ENCODE data around the gene UCN. TPM values are rescaled to one million over a fixed set of nuclear protein-coding genes. Genes with fewer than 3 reads are reported as not detected.

UCN gene
- total and polyA plus RNA-seq, 10 donors: 1.9 to 4.4 (median 2.5) TPM

GRCh38 chr2:27323596-27324285, 15.5 kb upstream of the UCN start:
- no peak for DNase-seq
- no peaks in the 10 kb centered on the region for H3K9me3 ChIP-seq
- intact Hi-C loops (cut with DNase I; ENCODE audit: low total_unique reads): no loop called here

GRCh38 chr2:27322766-27323595, 14.7 kb upstream of the UCN start, which contains the start of gene MPV17:
MPV17 (minus strand) TSS chr2:27323097; CDS start chr2:27322517, 580 bp downstream.
- intact Hi-C loops (cut with DNase I; ENCODE audit: low total_unique reads): no loop called here
- no peaks in the 10 kb centered on the region for H3K9me3 ChIP-seq
- H3K27ac ChIP-seq: peak within 1 kb of the TSS; percentile 88 to 97 (median 94)
- DNase-seq: peak; percentile 96
- H3K36me3 ChIP-seq: peaks cover 0 to 37% (median 22%) of the 10 kb centered on the region in 6 donors
- peak within 1 kb of the TSS; percentile 58 to 93 (median 74) for H3K4me3 ChIP-seq
- TF ChIP-seq CTCF (IDR thresholded peaks at IDR 0.05 in 8 of 11, conservative IDR thresholded peaks at IDR 0.05 in 3 of 11) (peak in 1 of 11 experiments; percentile 5), POLR2AphosphoS5 (IDR thresholded peaks at IDR 0.05) (peak; percentile 95 to 98 (median 96)), POLR2A (IDR thresholded peaks at IDR 0.05) (peak in 2 of 3 donors; percentile 2 to 75)
- H3K27me3 ChIP-seq (replicated peaks in 1 of 7): no peaks in the 10 kb centered on the region
- WGBS, 5 donors: 0 to 1% (median 1%) methylated on average over 21 to 39 of the region's 39 CpGs
- H3K4me1 ChIP-seq: peaks cover 9 to 30% (median 22%) of the 10 kb centered on the region in 6 donors

More at GRCh38 chr2:27323596-27324285, 15.5 kb upstream of the UCN start:
- 20 to 34% (median 26%) methylated on average over 5 of the region's 5 CpGs for WGBS, 5 donors
- H3K4me1 ChIP-seq: peaks cover 9 to 30% (median 22%) of the 10 kb centered on the region in 6 donors
- H3K27ac ChIP-seq: peak overlapping the region; percentile 88 to 97 (median 94)
- TF ChIP-seq POLR2A (IDR thresholded peaks at IDR 0.05) (no peak), CTCF (IDR thresholded peaks at IDR 0.05 in 8 of 11, conservative IDR thresholded peaks at IDR 0.05 in 3 of 11) (no peak), POLR2AphosphoS5 (IDR thresholded peaks at IDR 0.05) (no peak)
- H3K4me3 ChIP-seq: peak overlapping the region; percentile 58 to 93 (median 74)
- H3K27me3 ChIP-seq (replicated peaks in 1 of 7): no peaks in the 10 kb centered on the region
- peaks cover under 1 to 37% (median 30%) of the 10 kb centered on the region in 6 donors for H3K36me3 ChIP-seq

GRCh38 chr2:27322301-27322765, 14.1 kb upstream of the UCN start:
- peak; percentile 83 for DNase-seq
- H3K4me3 ChIP-seq: peak overlapping the region; percentile 58 to 93 (median 74)
- 0 to 5% (median 1%) methylated on average over 7 to 10 of the region's 10 CpGs for WGBS, 5 donors
- H3K9me3 ChIP-seq: no peaks in the 10 kb centered on the region
- intact Hi-C loops (cut with DNase I; ENCODE audit: low total_unique reads): no loop called here
- no peaks in the 10 kb centered on the region for H3K27me3 ChIP-seq (replicated peaks in 1 of 7)
- peaks cover 9 to 30% (median 22%) of the 10 kb centered on the region in 6 donors for H3K4me1 ChIP-seq
- H3K27ac ChIP-seq: peak overlapping the region; percentile 88 to 97 (median 94)
- peaks cover 0 to 37% (median 15%) of the 10 kb centered on the region in 6 donors for H3K36me3 ChIP-seq
- no peak for TF ChIP-seq POLR2AphosphoS5 (IDR thresholded peaks at IDR 0.05)
- TF ChIP-seq POLR2A (IDR thresholded peaks at IDR 0.05): no peak
- TF ChIP-seq CTCF (IDR thresholded peaks at IDR 0.05 in 8 of 11, conservative IDR thresholded peaks at IDR 0.05 in 3 of 11): no peak

All from spleen (tissue), 11 donors.